ENCODE results near the gene CREB5. TPM values are rescaled to one million over a fixed set of nuclear protein-coding genes. Genes with fewer than 3 reads are reported as not detected.

CREB5 gene
- total RNA-seq, 2 donors from 2014 or later, result 0.53 to 2.6 TPM

- no peaks in the 10 kb centered on the region for H3K36me3 Mint-ChIP-seq (ENCODE audit: low read depth)
These were observed 320.0 kb downstream of the CREB5 start for GRCh38 chr7:28732071-28732869.

GRCh38 chr7:28733035-28733434 lies 320.7 kb downstream of the CREB5 start:
- Histone ChIP-seq H3K9me3 (ENCODE audit: control insufficient read depth, low read length) (no peaks in the 10 kb centered on the region), H3K9ac (ENCODE audit: extremely low read depth, low read length, poor library complexity, severe bottlenecking) (no peak overlapping the region), H3K36me3 (ENCODE audit: control insufficient read depth, insufficient read depth, low read length) (no peaks in the 10 kb centered on the region), H3K27ac (ENCODE audit: low read depth, low read length) (no peak overlapping the region), H3K27me3 (ENCODE audit: control insufficient read depth, insufficient read depth, low read length, poor library complexity, severe bottlenecking) (no peaks in the 10 kb centered on the region), H3K4me1 (ENCODE audit: control insufficient read depth, insufficient read depth, low read length) (no peaks in the 10 kb centered on the region), H3K4me3 (ENCODE audit: low read length) (no peak overlapping the region)
- no peak for DNase-seq
- no peak overlapping the region for H3K27ac Mint-ChIP-seq
- H3K4me3 Mint-ChIP-seq, result no peak overlapping the region
- no peaks in the 10 kb centered on the region for H3K36me3 Mint-ChIP-seq (ENCODE audit: low read depth)
- WGBS, 2 experiments (ENCODE audit: insufficient coverage in 1 of 2, insufficient read length in 1 of 2), result 85 to 93% methylated on average over 1 to 2 of the region's 2 CpGs
- H3K4me1 Mint-ChIP-seq, result peaks cover 9% of the 10 kb centered on the region
- no peak for TF ChIP-seq CTCF (conservative IDR thresholded peaks at IDR 0.05)
- H3K9me3 Mint-ChIP-seq, result no peaks in the 10 kb centered on the region
- no peaks in the 10 kb centered on the region for H3K27me3 Mint-ChIP-seq (ENCODE audit: insufficient read depth)

More at GRCh38 chr7:28732071-28732869, 320.0 kb downstream of the CREB5 start:
- Histone ChIP-seq H3K9me3 (ENCODE audit: control insufficient read depth, low read length) (no peaks in the 10 kb centered on the region), H3K36me3 (ENCODE audit: control insufficient read depth, insufficient read depth, low read length) (no peaks in the 10 kb centered on the region), H3K27me3 (ENCODE audit: control insufficient read depth, insufficient read depth, low read length, poor library complexity, severe bottlenecking) (no peaks in the 10 kb centered on the region), H3K9ac (ENCODE audit: extremely low read depth, low read length, poor library complexity, severe bottlenecking) (no peak overlapping the region), H3K4me1 (ENCODE audit: control insufficient read depth, insufficient read depth, low read length) (no peaks in the 10 kb centered on the region), H3K4me3 (ENCODE audit: low read length) (no peak overlapping the region), H3K27ac (ENCODE audit: low read depth, low read length) (no peak overlapping the region)
- Mint-ChIP-seq H3K4me3 (no peak overlapping the region), H3K4me1 (peaks cover 9% of the 10 kb centered on the region), H3K27ac (no peak overlapping the region), H3K27me3 (ENCODE audit: insufficient read depth) (no peaks in the 10 kb centered on the region), H3K9me3 (no peaks in the 10 kb centered on the region)
- TF ChIP-seq CTCF (conservative IDR thresholded peaks at IDR 0.05), result no peak
- no peak for DNase-seq
- WGBS, 2 experiments (ENCODE audit: insufficient coverage in 1 of 2, insufficient read length in 1 of 2), result 78 to 90% methylated on average over 4 to 11 of the region's 11 CpGs

GRCh38 chr7:28738412-28738811 lies 326.1 kb downstream of the CREB5 start:
- Mint-ChIP-seq H3K4me1 (peaks cover 30% of the 10 kb centered on the region), H3K27ac (no peak overlapping the region), H3K9me3 (no peaks in the 10 kb centered on the region), H3K4me3 (no peak overlapping the region), H3K36me3 (ENCODE audit: low read depth) (no peaks in the 10 kb centered on the region), H3K27me3 (ENCODE audit: insufficient read depth) (peaks cover 1% of the 10 kb centered on the region)
- Histone ChIP-seq H3K27ac (ENCODE audit: low read depth, low read length) (no peak overlapping the region), H3K36me3 (ENCODE audit: control insufficient read depth, insufficient read depth, low read length) (no peaks in the 10 kb centered on the region), H3K27me3 (ENCODE audit: control insufficient read depth, insufficient read depth, low read length, poor library complexity, severe bottlenecking) (no peaks in the 10 kb centered on the region), H3K9me3 (ENCODE audit: control insufficient read depth, low read length) (no peaks in the 10 kb centered on the region), H3K9ac (ENCODE audit: extremely low read depth, low read length, poor library complexity, severe bottlenecking) (no peak overlapping the region), H3K4me1 (ENCODE audit: control insufficient read depth, insufficient read depth, low read length) (no peaks in the 10 kb centered on the region), H3K4me3 (ENCODE audit: low read length) (no peak overlapping the region)
- TF ChIP-seq CTCF (conservative IDR thresholded peaks at IDR 0.05), result no peak
- DNase-seq, result no peak
- WGBS, 2 experiments (ENCODE audit: insufficient coverage in 1 of 2, insufficient read length in 1 of 2), result 96 to 97% methylated on average over 4 to 5 of the region's 5 CpGs
